ENCODE measurements around the gene BACH2. TPM values are rescaled to one million over a fixed set of nuclear protein-coding genes. Genes with fewer than 3 reads are reported as not detected.

The BACH2 gene
- total RNA-seq, 1 donor from 2014 or later = 5.0 TPM

DNA sequence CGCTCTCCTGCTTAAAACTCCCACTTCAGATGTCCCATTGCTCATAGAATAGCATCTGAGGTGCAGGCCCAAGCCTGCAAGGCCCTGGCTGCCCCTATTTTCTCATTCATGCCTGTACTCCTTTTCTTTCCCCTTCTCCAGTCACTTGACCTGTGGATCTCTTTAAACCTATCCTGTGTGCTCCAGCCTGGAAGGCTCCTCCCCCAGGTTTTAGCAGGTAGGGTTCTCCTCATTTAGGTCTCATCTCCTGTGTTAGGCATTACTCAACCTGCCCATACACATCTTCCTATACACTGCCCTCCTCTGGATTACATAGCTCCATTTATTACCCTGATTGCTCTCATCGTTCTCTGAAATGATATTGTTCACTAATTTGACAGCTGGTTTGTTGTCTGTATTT, 185.3 kb downstream of the BACH2 start:
- TF ChIP-seq, protein P1, sequence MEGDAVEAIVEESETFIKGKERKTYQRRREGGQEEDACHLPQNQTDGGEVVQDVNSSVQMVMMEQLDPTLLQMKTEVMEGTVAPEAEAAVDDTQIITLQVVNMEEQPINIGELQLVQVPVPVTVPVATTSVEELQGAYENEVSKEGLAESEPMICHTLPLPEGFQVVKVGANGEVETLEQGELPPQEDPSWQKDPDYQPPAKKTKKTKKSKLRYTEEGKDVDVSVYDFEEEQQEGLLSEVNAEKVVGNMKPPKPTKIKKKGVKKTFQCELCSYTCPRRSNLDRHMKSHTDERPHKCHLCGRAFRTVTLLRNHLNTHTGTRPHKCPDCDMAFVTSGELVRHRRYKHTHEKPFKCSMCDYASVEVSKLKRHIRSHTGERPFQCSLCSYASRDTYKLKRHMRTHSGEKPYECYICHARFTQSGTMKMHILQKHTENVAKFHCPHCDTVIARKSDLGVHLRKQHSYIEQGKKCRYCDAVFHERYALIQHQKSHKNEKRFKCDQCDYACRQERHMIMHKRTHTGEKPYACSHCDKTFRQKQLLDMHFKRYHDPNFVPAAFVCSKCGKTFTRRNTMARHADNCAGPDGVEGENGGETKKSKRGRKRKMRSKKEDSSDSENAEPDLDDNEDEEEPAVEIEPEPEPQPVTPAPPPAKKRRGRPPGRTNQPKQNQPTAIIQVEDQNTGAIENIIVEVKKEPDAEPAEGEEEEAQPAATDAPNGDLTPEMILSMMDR (IDR thresholded peaks at IDR 0.05; ENCODE audit: insufficient read depth, low read length, poor library complexity, severe bottlenecking) = no peak
- no peak for DNase-seq (ENCODE audit: low read depth)
- Histone ChIP-seq H3K36me3 (ENCODE audit: control insufficient read depth, insufficient read depth, low read length) (no peaks in the 10 kb centered on the region), H3K4me3 (ENCODE audit: low read depth, low read length) (no peak overlapping the region), H3K27me3 (ENCODE audit: control insufficient read depth, insufficient read depth, low read length) (no peaks in the 10 kb centered on the region)

DNA sequence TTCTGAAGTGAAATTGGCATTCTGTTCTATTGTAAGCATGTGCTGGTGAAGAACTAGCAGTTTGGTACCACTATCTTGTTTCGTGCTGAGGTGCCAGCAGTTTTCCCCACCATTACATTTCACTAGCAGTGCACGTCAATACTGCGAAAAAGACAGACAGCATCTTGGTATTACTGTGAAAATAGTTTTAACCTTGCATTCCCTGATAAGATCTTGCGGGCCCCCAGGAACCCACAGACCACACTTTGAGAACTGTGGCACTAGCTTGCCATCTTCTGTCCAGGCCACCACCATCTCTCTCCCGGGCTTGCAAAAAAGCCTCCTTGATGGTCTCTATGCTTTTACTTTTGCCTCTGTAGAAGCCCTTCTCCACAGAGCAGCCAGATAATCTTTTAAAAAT, 185.7 kb downstream of the BACH2 start:
- TF ChIP-seq, protein P1 (IDR thresholded peaks at IDR 0.05; ENCODE audit: insufficient read depth, low read length, poor library complexity, severe bottlenecking) = no peak
- Histone ChIP-seq H3K27me3 (ENCODE audit: control insufficient read depth, insufficient read depth, low read length) (no peaks in the 10 kb centered on the region), H3K36me3 (ENCODE audit: control insufficient read depth, insufficient read depth, low read length) (no peaks in the 10 kb centered on the region), H3K4me3 (ENCODE audit: low read depth, low read length) (no peak overlapping the region)
- no peak for DNase-seq (ENCODE audit: low read depth)

DNA sequence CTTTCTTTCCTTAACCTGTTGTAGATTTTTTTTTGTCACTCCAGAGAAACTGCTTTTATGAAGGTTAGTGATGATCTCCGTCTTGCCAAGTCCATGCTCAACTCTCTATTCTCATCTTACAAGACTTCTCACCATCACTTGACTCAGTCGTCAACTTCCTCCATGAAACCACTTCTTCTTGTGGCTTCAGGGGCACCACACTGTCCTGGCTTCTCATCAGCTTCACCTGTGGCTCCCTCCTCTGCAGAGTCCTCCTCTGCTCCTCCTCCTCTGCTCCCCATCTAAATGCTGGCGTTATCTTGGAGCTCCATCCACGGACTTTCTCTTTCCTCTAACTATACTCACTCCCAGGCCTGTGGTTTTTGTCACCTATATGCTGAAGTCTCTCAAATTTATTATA, 187.5 kb downstream of the BACH2 start:
- Histone ChIP-seq H3K27me3 (ENCODE audit: control insufficient read depth, insufficient read depth, low read length) (no peaks in the 10 kb centered on the region), H3K4me3 (ENCODE audit: low read depth, low read length) (no peak overlapping the region), H3K36me3 (ENCODE audit: control insufficient read depth, insufficient read depth, low read length) (no peaks in the 10 kb centered on the region)
- no peak for DNase-seq (ENCODE audit: low read depth)
- TF ChIP-seq, protein P1 (IDR thresholded peaks at IDR 0.05; ENCODE audit: insufficient read depth, low read length, poor library complexity, severe bottlenecking) = no peak

DNA sequence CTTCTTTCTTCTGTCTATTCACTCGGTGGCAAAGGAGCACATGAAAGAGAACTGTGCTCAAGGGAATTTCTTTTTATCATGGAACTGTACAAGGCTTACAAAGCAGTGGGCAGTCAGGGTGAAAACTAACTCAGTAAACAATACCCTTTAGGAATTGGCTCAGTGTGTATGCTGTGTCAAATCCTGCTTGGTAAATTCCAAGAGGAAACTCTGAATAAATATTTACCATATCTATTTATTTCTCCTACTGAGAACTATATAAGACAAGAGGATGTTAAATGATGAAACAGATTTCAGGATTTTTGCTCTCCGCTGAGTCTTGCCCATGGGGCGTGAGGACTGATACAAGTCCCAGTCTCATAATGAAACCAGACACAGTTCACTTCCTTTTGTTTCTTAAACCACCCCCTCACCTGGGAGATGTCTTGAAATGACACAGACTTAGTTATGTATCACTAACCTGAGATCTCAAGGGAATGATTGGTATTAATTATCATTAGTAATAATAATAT, 188.8 kb downstream of the BACH2 start:
- no peak for DNase-seq (ENCODE audit: low read depth)
- H3K27me3 ChIP-seq (ENCODE audit: control insufficient read depth, insufficient read depth, low read length) = no peaks in the 10 kb centered on the region
- TF ChIP-seq, protein P1 (IDR thresholded peaks at IDR 0.05; ENCODE audit: insufficient read depth, low read length, poor library complexity, severe bottlenecking) = no peak
- no peak overlapping the region for H3K4me3 ChIP-seq (ENCODE audit: low read depth, low read length)
- no peaks in the 10 kb centered on the region for H3K36me3 ChIP-seq (ENCODE audit: control insufficient read depth, insufficient read depth, low read length)

DNA sequence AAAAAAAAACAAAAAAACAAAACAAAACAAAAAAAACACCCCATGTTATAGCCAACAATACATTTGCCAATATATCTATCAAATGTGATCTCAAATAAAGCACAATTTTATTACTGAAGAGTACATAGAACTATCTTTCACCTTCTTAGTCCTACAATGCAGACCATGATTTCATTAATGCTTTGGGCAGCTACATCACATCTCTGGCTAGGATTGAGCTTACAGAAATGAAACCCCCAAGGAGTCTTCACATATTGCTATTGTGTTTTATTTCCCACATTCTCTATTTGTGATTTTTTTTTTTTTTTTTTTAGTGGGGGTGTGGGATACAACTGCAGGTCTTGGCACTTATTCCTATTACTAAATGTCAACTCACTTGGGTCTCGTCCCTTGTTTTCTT, 189.3 kb downstream of the BACH2 start:
- Histone ChIP-seq H3K4me3 (ENCODE audit: low read depth, low read length) (no peak overlapping the region), H3K27me3 (ENCODE audit: control insufficient read depth, insufficient read depth, low read length) (no peaks in the 10 kb centered on the region), H3K36me3 (ENCODE audit: control insufficient read depth, insufficient read depth, low read length) (no peaks in the 10 kb centered on the region)
- DNase-seq (ENCODE audit: low read depth) = no peak
- TF ChIP-seq, protein P1 (IDR thresholded peaks at IDR 0.05; ENCODE audit: insufficient read depth, low read length, poor library complexity, severe bottlenecking) = no peak

DNA sequence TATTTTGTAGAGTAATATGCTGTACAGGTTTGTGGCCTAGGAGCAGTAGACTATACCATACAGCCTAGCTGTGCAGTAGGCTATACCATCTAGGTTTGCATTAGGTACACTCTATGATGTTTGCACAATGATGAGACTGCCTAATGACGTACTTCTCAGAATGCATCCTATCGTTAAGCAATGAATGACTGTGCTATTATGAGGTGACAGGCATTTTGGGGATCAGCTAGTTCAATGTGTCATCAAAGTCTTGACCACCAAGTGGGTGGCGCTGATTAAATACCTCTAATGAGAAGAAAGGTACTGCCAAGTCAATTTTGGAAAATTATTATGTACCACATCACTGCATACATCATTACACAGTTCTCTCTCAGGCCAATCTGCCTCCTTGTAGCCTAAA, 190.2 kb downstream of the BACH2 start:
- H3K4me3 ChIP-seq (ENCODE audit: low read depth, low read length) = no peak overlapping the region
- no peaks in the 10 kb centered on the region for H3K27me3 ChIP-seq (ENCODE audit: control insufficient read depth, insufficient read depth, low read length)
- TF ChIP-seq, protein P1 (IDR thresholded peaks at IDR 0.05; ENCODE audit: insufficient read depth, low read length, poor library complexity, severe bottlenecking) = no peak
- no peak for DNase-seq (ENCODE audit: low read depth)
- H3K36me3 ChIP-seq (ENCODE audit: control insufficient read depth, insufficient read depth, low read length) = no peaks in the 10 kb centered on the region

Data from kidney epithelial cell (primary cell).